H1 (cell line): ENCODE data around the gene NFIA.

Experiments used
- EZH2 ChIP-seq: fragments of 200-600 bp; sonication (generic); IDR thresholded peaks from 2 replicates; pipeline ENCODE4 v1.7.1; 2012; ENCODE audit warnings: low read depth, mild to moderate bottlenecking, moderate library complexity, low read length, inconsistent platforms; ENCODE audit not compliant: severe bottlenecking
- RFX5 ChIP-seq: IDR thresholded peaks from 2 replicates; pipeline ENCODE4 v1.6.1; 2011; ENCODE audit warnings: low read depth, low read length, improper control_type of control experiment, borderline replicate concordance

DNA sequence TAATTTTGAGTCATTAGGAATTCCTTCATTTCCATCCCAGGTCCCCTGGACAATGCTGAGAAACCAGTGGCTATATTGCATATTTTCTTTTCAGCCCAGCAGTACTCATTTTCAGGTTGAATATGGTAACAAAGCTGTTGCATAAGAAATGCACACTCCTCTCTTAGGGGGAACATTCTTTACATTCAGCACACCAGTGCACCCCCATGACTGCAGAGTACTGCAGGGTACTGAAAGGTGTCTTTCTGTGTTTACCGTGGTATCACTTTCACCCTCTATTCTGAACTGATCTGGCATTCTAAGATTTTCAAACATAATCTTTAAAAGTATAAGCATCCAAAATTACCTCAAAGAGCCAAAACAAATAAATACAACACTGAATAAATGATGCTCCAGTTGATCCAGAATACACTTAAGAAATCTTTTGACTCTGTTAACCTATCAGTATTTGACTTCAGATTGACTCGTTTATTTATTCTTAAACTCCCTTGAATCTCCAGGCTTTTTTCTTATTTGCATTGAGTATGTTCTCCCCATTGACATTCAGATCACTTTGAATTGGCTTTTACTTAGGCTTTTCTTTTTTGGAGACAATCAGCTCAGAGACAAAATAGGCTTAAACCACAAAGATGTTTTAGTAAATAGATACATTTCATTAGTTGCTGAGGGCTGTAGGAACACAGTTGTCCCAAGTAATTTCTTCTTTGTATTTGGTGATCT is 213.6 kb downstream of the NFIA start:
- no peak for TF ChIP-seq EZH2
- no peak for TF ChIP-seq RFX5
